SH-SY5Y (cell line): Measurements from ENCODE around the gene GLTP.

Experiments
- GATA2 ChIP-seq: IDR thresholded peaks from 2 replicates; pipeline ENCODE4 v1.6.1; 2011; ENCODE audit warnings: mild to moderate bottlenecking, low read depth, low read length
- GATA3 ChIP-seq: IDR thresholded peaks from 2 replicates; pipeline ENCODE4 v1.6.1; 2011; ENCODE audit warnings: low read depth, mild to moderate bottlenecking, low read length, moderate library complexity

DNA sequence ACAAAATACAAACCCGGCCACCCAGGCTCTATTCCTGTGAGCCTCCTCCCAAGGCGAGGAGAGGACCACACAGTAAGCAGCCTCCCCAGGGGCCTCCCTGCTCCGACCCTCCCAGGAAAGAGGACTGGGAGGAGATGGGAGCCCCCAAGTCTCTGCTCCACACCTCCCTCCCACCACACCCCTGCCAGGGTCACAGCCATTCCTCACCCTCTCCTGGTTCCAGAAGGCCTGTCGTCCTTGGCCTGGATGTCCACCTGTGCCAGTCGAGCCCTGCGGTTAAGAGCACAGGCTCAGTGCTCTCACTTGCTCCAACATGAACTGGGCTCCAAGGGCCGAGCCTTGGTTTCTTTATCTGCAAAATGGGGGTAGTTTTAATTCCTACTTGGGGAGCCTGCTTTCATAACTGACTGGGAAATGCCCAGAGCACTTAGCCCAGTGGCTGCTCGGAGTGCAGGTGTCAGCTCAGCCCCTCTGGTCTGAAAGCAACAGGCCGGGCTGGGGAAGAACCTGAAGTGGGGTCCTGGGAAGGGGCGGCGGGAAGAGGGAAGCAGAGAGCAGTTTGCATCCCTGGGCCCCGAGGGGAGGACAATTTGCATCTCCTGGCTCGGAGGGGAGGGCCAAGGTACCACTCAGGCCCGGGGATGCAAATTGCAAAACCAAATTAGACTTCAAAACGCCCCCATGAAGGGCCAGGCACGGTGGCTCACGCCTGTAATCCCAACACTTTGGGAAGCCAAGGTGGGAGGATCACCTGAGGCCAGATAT, 43.3 kb upstream of the GLTP start:
- TF ChIP-seq GATA2 (no peak), GATA3 (no peak)
